HCT116 (cell line): ENCODE data around the gene PHC3. TPM values are rescaled to one million over a fixed set of nuclear protein-coding genes. Genes with fewer than 3 reads are reported as not detected.

ENCODE experiments used
- ATAC-seq: fragments of 200-7000 bp; cut with Tn5 transposase; 2 replicates; pipeline ENCODE4 v1.9.1; 2020; ENCODE audit warnings: mild to moderate bottlenecking, moderate library complexity
- BruUV-seq: library from RNA; stranded (reverse); fragments of 400-500 nt; replicated peaks from 2 replicates; lab custom pipeline; 2021; lab: Mats Ljungman, UMichigan
- CTCF ChIA-PET: fragments of 300-600 bp; sonication (Branson Sonifier 250); formaldehyde crosslinking; loops from one replicate; lab custom pipeline; 2021; ENCODE audit warnings: antibody characterized with exemption; lab: Charles Lee
- POLR2A ChIA-PET: fragments of 300-600, 350-600 bp; sonication (Branson Sonifier 250); formaldehyde crosslinking; loops from one replicate; lab custom pipeline; 2021; ENCODE audit warnings: antibody characterized with exemption; lab: Charles Lee
- RAD21 ChIA-PET, 2 experiments: fragments of 300-600 bp; sonication (Branson Sonifier 250); formaldehyde crosslinking; loops; one replicate each; lab custom pipeline; 2023; ENCODE audit warnings: low total read pairs in 2 of 2; ENCODE audit not compliant: uncharacterized antibody in 2 of 2, unreplicated experiment in 2 of 2, low non-redundant PET in 1 of 2; lab: Charles Lee
- DNase-seq: peaks from one replicate; pipeline ENCODE4 v3.0.0-alpha.2; 2010; ENCODE audit warnings: low read depth, low spot score
- H2AFZ ChIP-seq: fragments of 200-600 bp; shearing (Covaris generic), sonication (generic); 2 replicates; pipeline ENCODE4 v1.6.1; 2017; ENCODE audit warnings: low read depth, mixed run types, mixed read lengths, antibody characterized with exemption, low read length; ENCODE audit not compliant: poor library complexity, severe bottlenecking
- H3K27ac ChIP-seq: 2 replicates; pipeline ENCODE4 v1.5.1; 2012; ENCODE audit warnings: low read depth, low read length
- H3K27me3 ChIP-seq: fragments of 200-600 bp; sonication (generic); 2 replicates; pipeline ENCODE4 v1.6.1; 2016; ENCODE audit warnings: mixed run types, low read length, mixed read lengths; ENCODE audit not compliant: insufficient read depth
- H3K36me3 ChIP-seq, 2 experiments: fragments of 200-500 bp in 1 of 2; fragments of 200-600 bp in 1 of 2; sonication (Bioruptor generic) in 1 of 2; sonication (generic) in 1 of 2; 2 replicates each; pipeline versions ENCODE4 v1.5.1 to v1.6.1; 2014 to 2016; ENCODE audit warnings: low read length in 2 of 2, inconsistent platforms in 1 of 2, mixed read lengths in 1 of 2, mixed run types in 1 of 2; ENCODE audit not compliant: insufficient read depth in 2 of 2, control insufficient read depth in 1 of 2
- H3K4me1 ChIP-seq, 2 experiments: fragments of 200-600 bp in 1 of 2; sonication (generic) in 1 of 2; 2 replicates each; pipeline versions ENCODE4 v1.5.1 to v1.6.1; 2012 to 2017; ENCODE audit warnings: low read length in 2 of 2, inconsistent platforms in 1 of 2, mild to moderate bottlenecking in 1 of 2, mixed read lengths in 1 of 2, mixed run types in 1 of 2, moderate library complexity in 1 of 2; ENCODE audit not compliant: insufficient read depth in 2 of 2, control insufficient read depth in 1 of 2
- H3K4me2 ChIP-seq: fragments of 200-600 bp; sonication (generic); 2 replicates; pipeline ENCODE4 v1.6.1; 2017; ENCODE audit warnings: mixed run types, low read length, mixed read lengths
- H3K4me3 ChIP-seq, 2 experiments: fragments of 200-600 bp in 1 of 2; sonication (generic) in 1 of 2; replicated peaks in 1 of 2; 2 replicates each; pipeline ENCODE4 v1.5.1; 2011 to 2016; ENCODE audit warnings: low read length in 2 of 2, control low read depth in 1 of 2, low read depth in 1 of 2, mild to moderate bottlenecking in 1 of 2, mixed read lengths in 1 of 2, mixed run types in 1 of 2
- H3K79me2 ChIP-seq: fragments of 200-600 bp; sonication (generic); 2 replicates; pipeline ENCODE4 v1.6.1; 2017; ENCODE audit warnings: mild to moderate bottlenecking, mixed run types, low read length, moderate library complexity, mixed read lengths; ENCODE audit not compliant: insufficient read depth
- H3K9ac ChIP-seq: fragments of 200-600 bp; sonication (generic); 2 replicates; pipeline ENCODE4 v1.6.1; 2016; ENCODE audit warnings: low read length, mixed read lengths
- H3K9me2 ChIP-seq: fragments of 200-600 bp; sonication (generic), shearing (Covaris generic); 2 replicates; pipeline ENCODE4 v1.6.1; 2017; ENCODE audit warnings: mixed run types, mild to moderate bottlenecking, moderate library complexity; ENCODE audit not compliant: insufficient read depth
- H3K9me3 ChIP-seq, 2 experiments: fragments of 200-500 bp in 1 of 2; fragments of 200-600 bp in 1 of 2; sonication (Bioruptor generic) in 1 of 2; sonication (generic) in 1 of 2; 2 replicates each; pipeline ENCODE4 v1.6.1; 2014 to 2017; ENCODE audit warnings: low read length in 2 of 2, mixed read lengths in 2 of 2, inconsistent platforms in 1 of 2, low read depth in 1 of 2, mild to moderate bottlenecking in 1 of 2, mixed run types in 1 of 2, moderate library complexity in 1 of 2; ENCODE audit not compliant: control insufficient read depth in 1 of 2, insufficient read depth in 1 of 2
- H4K20me1 ChIP-seq: fragments of 200-600 bp; sonication (generic), shearing (Covaris generic); 2 replicates; pipeline ENCODE4 v1.6.1; 2017; ENCODE audit warnings: mixed run types, mild to moderate bottlenecking, moderate library complexity; ENCODE audit not compliant: insufficient read depth
- CBX3 ChIP-seq: IDR thresholded peaks from 2 replicates; pipeline ENCODE4 v1.6.1; 2012; ENCODE audit warnings: low read depth
- EGR1 ChIP-seq: IDR thresholded peaks from 2 replicates; pipeline ENCODE4 v1.6.1; 2012; ENCODE audit warnings: low read depth
- ELF1 ChIP-seq: IDR thresholded peaks from 2 replicates; pipeline ENCODE4 v1.6.1; 2012; ENCODE audit warnings: low read depth, borderline replicate concordance
- EZH2phosphoT487 ChIP-seq: fragments of 200-600 bp; IDR thresholded peaks from 2 replicates; pipeline ENCODE4 v1.6.1; 2018; ENCODE audit warnings: antibody characterized with exemption, borderline replicate concordance
- JUND ChIP-seq: IDR thresholded peaks from 2 replicates; pipeline ENCODE4 v1.6.1; 2012
- POLR2A ChIP-seq: IDR thresholded peaks from 2 replicates; pipeline ENCODE4 v1.7.0; 2011; ENCODE audit warnings: borderline replicate concordance; ENCODE audit not compliant: insufficient read depth, insufficient read length; ENCODE audit errors: extremely low read depth
- SIN3A ChIP-seq: IDR thresholded peaks from 2 replicates; pipeline ENCODE4 v1.6.1; 2012; ENCODE audit warnings: low read depth
- SP1 ChIP-seq: IDR thresholded peaks from 2 replicates; pipeline ENCODE4 v1.6.1; 2012; ENCODE audit warnings: low read depth
- TCF7L2 ChIP-seq: IDR thresholded peaks from 2 replicates; pipeline ENCODE4 v1.7.0; 2011; ENCODE audit warnings: borderline replicate concordance, inconsistent platforms; ENCODE audit not compliant: insufficient read depth, insufficient read length; ENCODE audit errors: extremely low read depth
- ZNF274 ChIP-seq: fragments of 200-500 bp; sonication (Bioruptor generic); IDR thresholded peaks from 2 replicates; pipeline ENCODE4 v1.6.1; 2014; ENCODE audit warnings: mild to moderate bottlenecking, low read depth, low read length, inconsistent platforms
- intact Hi-C: fragments of 100-400 bp; cut with micrococcal nuclease; formaldehyde crosslinking; loops from 2 replicates; pipeline ENCODE4 v1.10.0; 2022
- total RNA-seq: library from RNA; stranded (reverse); gene quantifications from one replicate; pipeline ENCODE4 v1.2.1, GENCODE V29; 2021; ENCODE audit not compliant: unreplicated experiment
- TF ChIP-seq, protein P1 (sequence below): IDR thresholded peaks from 2 replicates; pipeline ENCODE4 v1.6.1; 2011; ENCODE audit warnings: mild to moderate bottlenecking, low read length, moderate library complexity; ENCODE audit not compliant: insufficient replicate concordance; ENCODE audit errors: extremely low read depth

PHC3 gene
- total RNA-seq, 1 experiment from 2014 or later, result 40.1 TPM

- TF ChIP-seq EGR1 (no peak), ELF1 (no peak), ZNF274 (no peak), CBX3 (no peak), POLR2A (no peak), SP1 (no peak), TCF7L2 (no peak), EZH2phosphoT487 (no peak)
These were observed 38.3 kb upstream of the PHC3 start (continued) for GRCh38 chr3:170219850-170220249.

DNA sequence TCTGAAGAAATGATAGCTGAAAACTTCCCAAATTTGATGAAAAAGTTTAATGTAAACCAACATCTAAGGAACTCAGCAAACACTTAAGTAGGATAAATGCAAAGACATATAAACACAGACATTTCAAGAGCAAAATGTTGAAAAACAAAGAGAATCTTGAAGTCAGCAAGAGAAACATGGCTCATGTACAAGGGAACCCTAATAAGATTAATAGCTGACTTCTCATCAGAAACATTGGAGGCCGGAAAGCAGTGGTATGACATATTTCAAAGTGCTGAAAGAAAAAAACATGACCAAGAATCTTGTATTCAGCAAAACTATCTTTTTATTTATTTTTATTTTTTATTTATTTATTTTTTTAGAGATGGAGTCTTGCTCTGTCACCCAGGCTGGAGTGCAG, 30.1 kb upstream of the PHC3 start:
- TF ChIP-seq CBX3, result 0 out of 2 replicates have a peak, but pooled peaks have one; percentile 23
- no peak for TF ChIP-seq JUND
- Histone ChIP-seq H3K4me2 (no peak overlapping the region), H3K9me2 (no peaks in the 10 kb centered on the region), H4K20me1 (no peaks in the 10 kb centered on the region), H3K27ac (no peak overlapping the region), H3K4me1 (no peaks in the 10 kb centered on the region), H3K36me3 (no peaks in the 10 kb centered on the region), H3K9me3 (0 out of 4 replicates have a peak, but pooled peaks cover 0 to 4% of the 10 kb centered on the region in 2 experiments), H3K27me3 (no peaks in the 10 kb centered on the region), H2AFZ (no peak overlapping the region), H3K79me2 (no peaks in the 10 kb centered on the region), H3K9ac (no peak overlapping the region), H3K4me3 (no peak overlapping the region)
- RAD21 ChIA-PET, result no interaction called here
- intact Hi-C loops, result no loop called here
- ATAC-seq (no peak), DNase-seq (no peak)
- no TSS peak for BruUV-seq
- POLR2A ChIA-PET, result interaction anchor here (1.9 kb wide), 1 partner anchor 10 kb away, joined by 6 read pairs; no protein-coding TSS in a partner anchor
- CTCF ChIA-PET, result no interaction called here

DNA sequence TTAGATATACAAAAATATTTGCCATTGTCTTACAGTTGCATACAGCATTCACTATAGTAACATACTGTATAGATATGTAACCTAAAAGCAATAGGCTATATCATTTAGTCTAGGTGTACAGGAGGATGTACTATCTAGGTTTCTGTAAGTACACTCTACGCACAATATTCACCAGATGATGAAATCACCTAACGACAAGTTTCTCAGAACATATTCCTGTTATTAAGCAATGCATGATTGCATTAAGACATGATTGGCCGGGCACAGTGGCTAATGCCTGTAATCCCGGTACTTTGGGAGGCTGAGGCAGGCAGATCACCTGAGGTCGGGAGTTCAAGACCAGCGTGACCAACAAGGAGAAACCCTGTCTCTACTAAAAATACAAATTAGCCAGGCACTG, 26.2 kb upstream of the PHC3 start:
- ChIA-PET CTCF (no interaction called here), POLR2A (no interaction called here), RAD21 (no interaction called here)
- Histone ChIP-seq H3K36me3 (no peaks in the 10 kb centered on the region), H2AFZ (no peak overlapping the region), H3K27ac (no peak overlapping the region), H3K4me1 (no peaks in the 10 kb centered on the region), H4K20me1 (no peaks in the 10 kb centered on the region), H3K9me3 (0 out of 4 replicates have a peak, but pooled peaks cover 0 to 4% of the 10 kb centered on the region in 2 experiments), H3K79me2 (no peaks in the 10 kb centered on the region), H3K27me3 (no peaks in the 10 kb centered on the region), H3K4me3 (no peak overlapping the region), H3K9ac (no peak overlapping the region), H3K4me2 (no peak overlapping the region), H3K9me2 (no peaks in the 10 kb centered on the region)
- BruUV-seq, result no TSS peak
- intact Hi-C loops, result no loop called here
- ATAC-seq (no peak), DNase-seq (no peak)
- TF ChIP-seq, protein P1, sequence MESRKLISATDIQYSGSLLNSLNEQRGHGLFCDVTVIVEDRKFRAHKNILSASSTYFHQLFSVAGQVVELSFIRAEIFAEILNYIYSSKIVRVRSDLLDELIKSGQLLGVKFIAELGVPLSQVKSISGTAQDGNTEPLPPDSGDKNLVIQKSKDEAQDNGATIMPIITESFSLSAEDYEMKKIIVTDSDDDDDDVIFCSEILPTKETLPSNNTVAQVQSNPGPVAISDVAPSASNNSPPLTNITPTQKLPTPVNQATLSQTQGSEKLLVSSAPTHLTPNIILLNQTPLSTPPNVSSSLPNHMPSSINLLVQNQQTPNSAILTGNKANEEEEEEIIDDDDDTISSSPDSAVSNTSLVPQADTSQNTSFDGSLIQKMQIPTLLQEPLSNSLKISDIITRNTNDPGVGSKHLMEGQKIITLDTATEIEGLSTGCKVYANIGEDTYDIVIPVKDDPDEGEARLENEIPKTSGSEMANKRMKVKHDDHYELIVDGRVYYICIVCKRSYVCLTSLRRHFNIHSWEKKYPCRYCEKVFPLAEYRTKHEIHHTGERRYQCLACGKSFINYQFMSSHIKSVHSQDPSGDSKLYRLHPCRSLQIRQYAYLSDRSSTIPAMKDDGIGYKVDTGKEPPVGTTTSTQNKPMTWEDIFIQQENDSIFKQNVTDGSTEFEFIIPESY, result no peak
- TF ChIP-seq SIN3A, result no peak
